22Rv1 (cell line): ENCODE measurements around the gene UBE2N.

Experiments
- CTCF ChIP-seq: fragments of 450-650 bp; IDR thresholded peaks from 2 replicates; pipeline ENCODE4 v1.5.1; 2017; ENCODE audit warnings: mild to moderate bottlenecking
- ZFX ChIP-seq: fragments of 450-650 bp; IDR thresholded peaks from 2 replicates; pipeline ENCODE4 v1.6.1; 2017; ENCODE audit warnings: antibody characterized with exemption, borderline replicate concordance

GRCh38 chr12:93430280-93430679, 11.5 kb downstream of the UBE2N start:
- TF ChIP-seq CTCF (no peak), ZFX (no peak)
